Measurements from ENCODE around the gene DLG2.

DNA sequence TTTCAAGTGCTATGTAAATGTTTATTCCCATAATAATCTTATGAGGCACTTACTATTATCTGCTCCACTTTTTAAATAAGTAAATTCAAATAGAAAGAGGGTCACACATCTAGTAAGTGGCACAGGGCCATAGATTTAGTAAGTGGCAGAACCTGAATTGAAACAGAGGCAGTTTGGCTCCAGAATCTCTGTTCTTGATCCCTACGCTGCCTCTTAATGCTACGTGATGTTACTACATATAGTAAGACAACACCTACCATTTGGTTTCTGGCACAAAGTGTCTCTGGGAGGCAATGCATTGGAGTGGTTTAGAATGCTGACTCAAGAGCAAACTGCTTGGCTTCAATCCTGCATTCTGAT is 1018.3 kb downstream of the DLG2 start:
- TF ChIP-seq, protein P1, sequence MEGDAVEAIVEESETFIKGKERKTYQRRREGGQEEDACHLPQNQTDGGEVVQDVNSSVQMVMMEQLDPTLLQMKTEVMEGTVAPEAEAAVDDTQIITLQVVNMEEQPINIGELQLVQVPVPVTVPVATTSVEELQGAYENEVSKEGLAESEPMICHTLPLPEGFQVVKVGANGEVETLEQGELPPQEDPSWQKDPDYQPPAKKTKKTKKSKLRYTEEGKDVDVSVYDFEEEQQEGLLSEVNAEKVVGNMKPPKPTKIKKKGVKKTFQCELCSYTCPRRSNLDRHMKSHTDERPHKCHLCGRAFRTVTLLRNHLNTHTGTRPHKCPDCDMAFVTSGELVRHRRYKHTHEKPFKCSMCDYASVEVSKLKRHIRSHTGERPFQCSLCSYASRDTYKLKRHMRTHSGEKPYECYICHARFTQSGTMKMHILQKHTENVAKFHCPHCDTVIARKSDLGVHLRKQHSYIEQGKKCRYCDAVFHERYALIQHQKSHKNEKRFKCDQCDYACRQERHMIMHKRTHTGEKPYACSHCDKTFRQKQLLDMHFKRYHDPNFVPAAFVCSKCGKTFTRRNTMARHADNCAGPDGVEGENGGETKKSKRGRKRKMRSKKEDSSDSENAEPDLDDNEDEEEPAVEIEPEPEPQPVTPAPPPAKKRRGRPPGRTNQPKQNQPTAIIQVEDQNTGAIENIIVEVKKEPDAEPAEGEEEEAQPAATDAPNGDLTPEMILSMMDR (IDR thresholded peaks at IDR 0.05) = no peak
- TF ChIP-seq POLR2AphosphoS5 (IDR thresholded peaks at IDR 0.05) = no peak
- no peak for TF ChIP-seq POLR2A (IDR thresholded peaks at IDR 0.05; ENCODE audit: low read depth)
- no peak for TF ChIP-seq EP300 (IDR thresholded peaks at IDR 0.05)
